LNCaP clone FGC (cell line): ENCODE measurements around the gene ZNF208.

Source experiments
- DNase-seq: peaks from one replicate; pipeline ENCODE4 v3.0.0-alpha.2; 2011; ENCODE audit warnings: low read depth
- H3K4me3 ChIP-seq: 2 replicates; pipeline ENCODE4 v1.5.1; 2011; ENCODE audit warnings: mild to moderate bottlenecking, low read depth, low read length, control low read depth
- CTCF ChIP-seq: IDR thresholded peaks from 2 replicates; pipeline ENCODE4 v1.5.1; 2012; ENCODE audit warnings: mild to moderate bottlenecking; ENCODE audit not compliant: control insufficient read depth, insufficient read depth; ENCODE audit errors: extremely low read depth

ZNF208 gene

DNA sequence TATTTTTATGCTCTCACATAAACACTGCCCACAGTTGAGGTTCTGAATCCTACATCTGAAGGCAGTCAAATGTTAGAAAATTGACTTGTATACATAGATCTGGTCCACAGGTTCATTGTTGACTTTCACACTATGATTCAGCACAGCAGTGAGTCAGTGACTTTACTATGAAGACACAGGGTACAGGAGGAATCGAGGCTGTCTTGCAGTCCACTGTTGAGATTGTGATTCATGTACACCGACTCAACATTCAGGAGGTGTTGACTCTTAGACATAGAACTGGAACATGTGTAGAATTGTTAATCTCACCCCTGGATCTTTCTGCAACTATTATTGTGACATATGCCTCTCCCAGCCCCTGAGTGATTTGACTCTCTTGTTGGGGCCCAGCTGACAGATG lies 100.4 kb downstream of the ZNF208 start:
- H3K4me3 ChIP-seq = no peak overlapping the region
- TF ChIP-seq CTCF = no peak
- no peak for DNase-seq

DNA sequence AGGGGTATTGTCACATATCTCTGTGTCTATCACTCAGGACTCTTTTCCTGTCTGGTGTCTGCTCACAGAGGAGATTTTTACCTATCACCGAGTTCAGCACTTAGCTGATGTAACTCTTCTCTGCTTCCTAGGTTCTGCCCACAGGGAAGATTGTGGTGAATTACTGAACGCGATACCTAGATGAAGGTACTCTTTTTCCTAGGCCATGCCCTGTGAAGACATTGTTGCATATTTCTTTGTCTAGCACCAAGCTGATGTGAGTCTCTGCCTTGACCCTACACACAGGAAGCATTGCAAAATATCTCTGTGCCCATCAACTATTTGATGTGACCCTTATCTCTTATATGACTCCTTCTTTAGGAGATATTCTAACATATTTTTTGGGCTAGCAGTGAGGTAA lies 102.7 kb downstream of the ZNF208 start:
- no peak for TF ChIP-seq CTCF
- no peak overlapping the region for H3K4me3 ChIP-seq
- no peak for DNase-seq

DNA sequence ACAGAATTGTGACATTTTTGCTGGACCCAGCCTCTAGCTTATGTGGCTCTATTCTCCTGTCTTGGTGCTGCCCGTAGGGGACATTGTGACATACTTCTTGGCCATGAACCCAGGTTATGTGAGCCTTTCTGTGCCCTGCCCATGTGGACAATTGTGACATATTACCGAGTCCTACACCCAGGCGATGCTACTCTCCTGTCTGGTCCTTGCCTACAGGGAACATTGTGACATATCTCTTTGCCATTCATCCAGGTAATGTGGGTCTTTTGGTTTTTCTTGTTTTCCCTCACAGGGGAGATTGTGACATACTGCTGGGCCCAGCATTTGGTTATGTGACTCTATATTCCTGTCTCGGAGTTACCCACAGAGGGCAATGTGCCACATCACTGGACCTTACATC lies 103.2 kb downstream of the ZNF208 start:
- no peak for DNase-seq
- no peak overlapping the region for H3K4me3 ChIP-seq
- no peak for TF ChIP-seq CTCF

DNA sequence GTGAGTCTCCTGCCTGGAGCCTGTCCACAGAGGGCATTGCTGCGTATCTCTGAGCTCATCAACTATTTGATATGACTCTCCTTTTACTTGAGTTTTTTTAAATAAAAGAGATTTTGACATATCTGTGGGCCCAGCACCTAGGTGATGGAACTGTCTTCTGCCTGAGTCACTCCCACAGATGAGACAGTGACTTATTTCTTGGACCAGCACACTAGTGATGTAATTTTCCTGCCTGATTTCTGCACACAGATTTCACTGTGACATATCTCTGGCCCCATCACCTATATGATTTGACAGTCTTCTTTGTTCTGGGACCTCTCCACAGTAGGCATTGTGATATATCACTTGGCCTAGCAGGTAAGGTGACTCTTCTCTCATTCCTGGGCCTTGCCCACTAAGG lies 108.2 kb downstream of the ZNF208 start:
- no peak for DNase-seq
- TF ChIP-seq CTCF = no peak
- H3K4me3 ChIP-seq = no peak overlapping the region

GRCh38 chr19:21901861-21902260 lies 108.9 kb downstream of the ZNF208 start:
- H3K4me3 ChIP-seq = no peak overlapping the region
- no peak for TF ChIP-seq CTCF
- no peak for DNase-seq

GRCh38 chr19:21900401-21900800 lies 110.3 kb downstream of the ZNF208 start:
- no peak overlapping the region for H3K4me3 ChIP-seq
- no peak for TF ChIP-seq CTCF
- DNase-seq = no peak

DNA sequence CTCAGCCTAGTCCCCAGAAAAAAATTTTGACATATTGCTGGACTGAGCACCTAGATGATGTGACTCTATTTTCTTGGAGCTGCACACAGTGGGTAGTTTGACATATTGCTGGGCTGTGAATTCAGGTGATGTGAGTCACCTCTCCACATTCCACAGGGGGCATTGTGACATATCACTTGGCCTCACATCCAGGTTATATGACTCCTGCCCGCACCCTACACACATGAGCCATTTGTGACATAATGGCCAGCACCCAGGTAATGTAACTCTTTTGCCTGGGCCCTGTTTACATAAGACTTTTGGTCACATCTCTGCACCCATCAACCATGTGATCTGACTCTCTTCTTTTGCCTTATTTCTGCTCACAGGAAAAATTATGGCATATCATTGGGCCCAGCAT lies 119.7 kb downstream of the ZNF208 start:
- TF ChIP-seq CTCF = no peak
- H3K4me3 ChIP-seq = no peak overlapping the region

More for the DNA sequence above, 119.7 kb downstream of the ZNF208 start:
- DNase-seq = no peak
